Heart right ventricle (tissue), 16 donors: ENCODE measurements around the gene PTEN. TPM values are rescaled to one million over a fixed set of nuclear protein-coding genes. Genes with fewer than 3 reads are reported as not detected.

Experiments
- ATAC-seq, 8 donors: fragments of 200-7000 bp; cut with Tn5 transposase; one replicate each; pipeline ENCODE4 v1.9.1; 2020; ENCODE audit warnings: mild to moderate bottlenecking in 8 of 8, moderate library complexity in 8 of 8, moderate number of reproducible peaks in 1 of 8
- DNase-seq, 2 donors: peaks; one replicate each; pipeline ENCODE4 v3.0.0-alpha.2; 2020
- H3K27ac ChIP-seq, 10 donors: fragments of 200-600 bp; sonication (generic) in 2 of 10; one replicate each; pipeline versions ENCODE4 v1.5.0 to v1.8.0; 2020 to 2022; ENCODE audit warnings: mild to moderate bottlenecking in 3 of 10
- H3K27me3 ChIP-seq, 7 donors: fragments of 200-600 bp; one replicate each; pipeline ENCODE4 v1.8.0; 2021 to 2022; ENCODE audit warnings: mild to moderate bottlenecking in 2 of 7
- H3K36me3 ChIP-seq, 9 donors: fragments of 200-600 bp; sonication (generic) in 1 of 9; one replicate each; pipeline versions ENCODE4 v1.5.0 to v1.8.0; 2020 to 2022; ENCODE audit warnings: mild to moderate bottlenecking in 2 of 9
- H3K4me1 ChIP-seq, 9 donors: fragments of 200-600 bp; sonication (generic) in 1 of 9; one replicate each; pipeline versions ENCODE4 v1.5.0 to v1.8.0; 2020 to 2022; ENCODE audit warnings: mild to moderate bottlenecking in 4 of 9
- H3K4me3 ChIP-seq, 10 donors: fragments of 200-600 bp; sonication (generic) in 2 of 10; one replicate each; pipeline versions ENCODE4 v1.5.0 to v1.8.0; 2020 to 2022; ENCODE audit warnings: mild to moderate bottlenecking in 7 of 10, moderate library complexity in 2 of 10
- H3K9me3 ChIP-seq, 11 donors: fragments of 200-600 bp in 10 of 11; sonication (generic) in 2 of 11; one replicate each; pipeline versions ENCODE4 v1.5.0 to v1.8.0; 2013 to 2022; ENCODE audit warnings: mild to moderate bottlenecking in 2 of 11, control low read depth in 1 of 11, moderate library complexity in 1 of 11
- WGBS, 2 donors: extraction: QIAGEN DNeasy Blood & Tissue Kit; methylation state at CpG; one replicate each; pipeline ENCODE4 v1.1.7; 2013; ENCODE audit warnings: inconsistent platforms in 1 of 2; 5-methylcytosine and 5-hydroxymethylcytosine counted together
- intact Hi-C, 10 donors: fragments of 100-400 bp; cut with DNase I; formaldehyde crosslinking; loops; one replicate each; pipeline versions ENCODE4 v1.11.1 to v1.14.2; 2022
- polyA plus RNA-seq, 2 donors: library from polyadenylated mRNA; stranded (reverse); fragments of 200-250 nt; gene quantifications; one replicate each; pipeline ENCODE4 v1.2.3, GENCODE V29; 2013
- total RNA-seq, 10 donors: library from RNA; stranded (reverse); fragmentation: NEBNext Ultra II Directional in 3 of 10; extraction: Animal tissue kit (Norgen Biotek cat#: 25700) in 3 of 10; gene quantifications; one replicate each; pipeline versions ENCODE4 v1.2.1 to v1.2.4, GENCODE V29; 2021 to 2023
- TF ChIP-seq, protein P1 (sequence below), 9 donors: fragments of 200-600 bp; sonication (generic) in 2 of 9; IDR thresholded peaks; one replicate each; pipeline versions ENCODE4 v1.5.0 to v1.8.0; 2021 to 2022; ENCODE audit warnings: antibody characterized with exemption in 9 of 9, mild to moderate bottlenecking in 5 of 9, moderate library complexity in 1 of 9
- donor health status: Arrhythmogenic right ventricular cardiomyopathy.
- donor health status: ischemic (EF 13 %, LVEDD 7.1; RV severe dilation, severe dysfunction).
- donor health status: healthy with polysubstance abuse.
- donor health status: DM: no; HTN: yes; CAD: no.
- donor health status: DM: no; HTN: no; CAD: no.
- donor health status: ischemic (EF 25% LVEDD 6.9; RV normal size, moderate dysfunction).
- donor health status: ischemic (EF 25% LVEDD 5.7; RV mildly dilated, moderate dysfunction).
- donor health status: healthy.
- donor health status: DM: yes; HTN: yes; CAD: no.
- donor health status: Ischemic cardiomyopathy.
- donor health status: ischemic (EF 35%, LVEDD 5.7; RV mildly dilated, moderate dysfunction).
- donor health status: nonischemic (EF 11% LVEDD 7.7; RV severe dilation, severe dysfunction).
- donor health status: DM: yes; HTN: yes; CAD: no.
- donor health status: PGD.
- donor health status: ischemic (EF 29% LVEDD 5.4; RV normal size, mild dysfunction).
- donor health status: nonischemic (EF 23%, LVEDD 6.1; RV moderate dilation, normal function).

PTEN gene
- total and polyA plus RNA-seq, 12 donors, result 21.8 to 89.9 (median 54.9) TPM

DNA sequence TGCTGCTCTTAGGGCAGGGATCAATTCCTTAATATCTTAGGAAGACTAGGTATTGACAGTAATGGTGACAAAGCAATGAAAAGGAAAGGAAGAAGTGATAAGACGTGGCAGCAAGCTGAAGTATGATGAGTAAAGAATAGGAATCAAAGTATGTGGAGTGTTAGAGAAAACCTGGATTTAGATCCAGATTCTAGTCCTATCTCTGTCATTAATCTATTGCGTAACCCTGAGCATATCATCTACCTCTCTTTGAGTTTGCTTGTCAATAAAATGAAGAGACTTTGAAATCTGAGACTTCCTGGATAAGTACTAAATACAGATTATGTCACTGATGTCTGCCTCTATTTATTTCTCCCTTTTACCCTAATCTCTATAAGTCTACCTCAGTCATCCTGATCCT, 89.2 kb downstream of the PTEN start:
- H3K27me3 ChIP-seq, result no peaks in the 10 kb centered on the region
- H3K4me1 ChIP-seq, result peaks cover 0 to 33% (median 0%) of the 10 kb centered on the region in 9 donors
- ATAC-seq (no peak), DNase-seq (no peak)
- intact Hi-C loops, result loop anchor here in 1 of 10 donors (10.0 kb wide), 1 partner anchor 88 kb away; the partner anchor contains the start of genes KLLN and PTEN
- 46 to 73% methylated on average over 2 of the region's 2 CpGs for WGBS, 2 donors
- no peak overlapping the region for H3K27ac ChIP-seq
- no peaks in the 10 kb centered on the region for H3K9me3 ChIP-seq
- H3K4me3 ChIP-seq, result no peak overlapping the region
- TF ChIP-seq, protein P1, sequence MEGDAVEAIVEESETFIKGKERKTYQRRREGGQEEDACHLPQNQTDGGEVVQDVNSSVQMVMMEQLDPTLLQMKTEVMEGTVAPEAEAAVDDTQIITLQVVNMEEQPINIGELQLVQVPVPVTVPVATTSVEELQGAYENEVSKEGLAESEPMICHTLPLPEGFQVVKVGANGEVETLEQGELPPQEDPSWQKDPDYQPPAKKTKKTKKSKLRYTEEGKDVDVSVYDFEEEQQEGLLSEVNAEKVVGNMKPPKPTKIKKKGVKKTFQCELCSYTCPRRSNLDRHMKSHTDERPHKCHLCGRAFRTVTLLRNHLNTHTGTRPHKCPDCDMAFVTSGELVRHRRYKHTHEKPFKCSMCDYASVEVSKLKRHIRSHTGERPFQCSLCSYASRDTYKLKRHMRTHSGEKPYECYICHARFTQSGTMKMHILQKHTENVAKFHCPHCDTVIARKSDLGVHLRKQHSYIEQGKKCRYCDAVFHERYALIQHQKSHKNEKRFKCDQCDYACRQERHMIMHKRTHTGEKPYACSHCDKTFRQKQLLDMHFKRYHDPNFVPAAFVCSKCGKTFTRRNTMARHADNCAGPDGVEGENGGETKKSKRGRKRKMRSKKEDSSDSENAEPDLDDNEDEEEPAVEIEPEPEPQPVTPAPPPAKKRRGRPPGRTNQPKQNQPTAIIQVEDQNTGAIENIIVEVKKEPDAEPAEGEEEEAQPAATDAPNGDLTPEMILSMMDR (IDR thresholded peaks at IDR 0.05), result no peak
- H3K36me3 ChIP-seq, result peaks cover 0 to 70% (median 15%) of the 10 kb centered on the region in 9 donors

- ATAC-seq (no peak), DNase-seq (no peak)
- Histone ChIP-seq H3K27me3 (no peaks in the 10 kb centered on the region), H3K4me1 (peaks cover 0 to 28% (median 2%) of the 10 kb centered on the region in 9 donors), H3K4me3 (no peak overlapping the region), H3K9me3 (no peaks in the 10 kb centered on the region), H3K27ac (no peak overlapping the region), H3K36me3 (peaks cover 0 to 88% (median 30%) of the 10 kb centered on the region in 9 donors)
- intact Hi-C loops, result loop anchor here in 1 of 10 donors (10.0 kb wide), 1 partner anchor 91 kb away; the partner anchor contains the start of genes KLLN and PTEN
- TF ChIP-seq, protein P1 (IDR thresholded peaks at IDR 0.05), result no peak
Measured at GRCh38 chr10:87956055-87956454, 92.6 kb downstream of the PTEN start.

- peaks cover 0 to 34% (median 8%) of the 10 kb centered on the region in 9 donors for H3K4me1 ChIP-seq
- peaks cover 0 to 90% (median 28%) of the 10 kb centered on the region in 9 donors for H3K36me3 ChIP-seq
- DNase-seq, result no peak
- H3K9me3 ChIP-seq, result no peaks in the 10 kb centered on the region
- no peak overlapping the region for H3K27ac ChIP-seq
- no peak overlapping the region for H3K4me3 ChIP-seq
- H3K27me3 ChIP-seq, result no peaks in the 10 kb centered on the region
- 85 to 89% methylated on average over 5 of the region's 5 CpGs for WGBS, 2 donors
- ATAC-seq, result no peak
- intact Hi-C loops, result loop anchor here in 1 of 10 donors (10.0 kb wide), 1 partner anchor 93 kb away; the partner anchor contains the start of genes KLLN and PTEN
- TF ChIP-seq, protein P1 (IDR thresholded peaks at IDR 0.05), result no peak
Measured at GRCh38 chr10:87957702-87958101, 94.3 kb downstream of the PTEN start.

GRCh38 chr10:87960230-87960629, 96.8 kb downstream of the PTEN start:
- WGBS, 2 donors, result 93% methylated on average over 4 of the region's 4 CpGs
- Histone ChIP-seq H3K27me3 (no peaks in the 10 kb centered on the region), H3K27ac (no peak overlapping the region), H3K36me3 (peaks cover 0 to 88% (median 41%) of the 10 kb centered on the region in 9 donors), H3K4me1 (peaks cover 0 to 33% (median 8%) of the 10 kb centered on the region in 9 donors), H3K4me3 (no peak overlapping the region), H3K9me3 (no peaks in the 10 kb centered on the region)
- DNase-seq, result no peak
- TF ChIP-seq, protein P1 (IDR thresholded peaks at IDR 0.05), result no peak
- intact Hi-C loops, result loop anchor here in 2 of 10 donors (5.0 to 10.0 kb wide), 2 partner anchors 93 to 95 kb away; partner anchors contain the start of genes KLLN (in 1 of the 2) and PTEN (in 1 of the 2)
- no peak for ATAC-seq
